GM18861 (cell line): ENCODE results near the gene PCCB.
A peak's percentile ranks its signal among the peaks of the same experiment; 100 is the strongest.
"Not testable (repeated sequence)": the region's sequence is repeated elsewhere in the genome, so short reads cannot be mapped to it uniquely, and the experiment has no call there.

Experiments
- ATAC-seq: cut with Tn5 transposase; IDR thresholded peaks from one replicate; pipeline ENCODE4 v1.9.1; 2021; ENCODE audit not compliant: unreplicated experiment

The PCCB gene

DNA sequence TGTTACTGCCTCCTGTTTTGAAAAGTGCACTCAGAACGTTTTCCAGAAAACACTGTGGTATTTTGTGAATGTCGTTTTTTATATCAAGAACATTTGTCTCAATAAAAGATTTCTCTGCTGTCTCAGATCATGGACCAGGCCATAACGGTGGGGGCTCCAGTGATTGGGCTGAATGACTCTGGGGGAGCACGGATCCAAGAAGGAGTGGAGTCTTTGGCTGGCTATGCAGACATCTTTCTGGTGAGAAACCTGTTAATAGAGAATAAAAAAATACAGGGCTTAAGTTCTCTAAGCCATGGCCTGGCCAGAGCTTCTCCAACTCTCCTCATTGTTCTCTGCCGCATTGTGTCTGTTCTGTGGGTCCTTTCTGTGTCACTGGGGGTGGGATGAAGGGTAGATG lies 11.7 kb downstream of the PCCB start:
- no peak for ATAC-seq

GRCh38 chr3:136262559-136262958 lies 12.4 kb downstream of the PCCB start:
- no peak for ATAC-seq

DNA sequence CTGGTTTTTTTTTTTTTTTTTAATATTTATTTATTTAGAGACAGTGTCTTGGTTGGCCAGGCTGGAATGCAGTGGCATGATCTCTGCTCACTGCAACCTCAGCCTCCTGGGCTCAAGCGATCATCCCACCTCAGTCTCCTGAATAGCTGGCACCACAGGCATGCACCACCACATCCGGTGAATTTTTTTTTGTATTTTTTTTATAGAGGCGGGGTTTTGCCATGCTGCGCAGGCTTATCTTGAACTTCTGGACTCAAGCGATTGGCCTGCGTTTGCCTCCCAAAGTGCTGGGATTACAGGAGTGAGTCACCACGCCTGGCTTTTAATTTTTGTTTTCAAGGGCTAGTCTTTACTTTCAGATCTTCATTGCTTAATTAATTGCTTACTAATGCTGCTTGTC lies 13.1 kb downstream of the PCCB start:
- no peak for ATAC-seq

DNA sequence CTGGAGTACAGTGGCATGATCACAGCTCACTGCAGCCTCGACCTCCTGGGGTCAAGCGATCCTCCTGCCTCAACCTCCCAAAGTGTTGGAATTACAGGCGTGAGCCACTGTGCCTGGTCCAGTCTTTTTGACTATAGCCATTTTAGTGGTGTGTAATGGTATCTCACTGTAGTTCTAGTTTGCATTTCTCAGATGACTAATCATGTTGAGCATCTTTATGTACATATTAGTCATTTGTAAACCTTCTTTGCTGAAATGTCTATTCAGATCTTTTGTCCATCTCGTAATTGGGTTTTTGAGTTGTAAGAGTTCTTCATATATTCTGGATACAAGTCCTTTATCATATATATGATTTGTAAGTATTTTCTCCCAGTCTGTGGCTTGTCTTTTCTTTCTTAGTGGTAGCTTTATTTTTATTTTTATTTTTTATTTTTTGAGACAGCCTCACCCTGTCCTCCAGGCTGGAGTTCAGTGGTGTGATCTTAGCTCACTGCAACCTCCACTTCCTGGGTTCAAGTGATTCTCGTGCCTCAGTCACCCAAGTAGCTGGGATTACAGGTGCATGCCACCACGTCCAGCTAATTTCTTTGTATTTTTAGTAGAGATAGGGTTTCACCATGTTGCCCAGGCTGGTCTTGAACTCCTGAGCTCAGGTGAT lies 16.5 kb downstream of the PCCB start:
- ATAC-seq = peak; percentile 80

- ATAC-seq = no peak
These were observed 17.1 kb downstream of the PCCB start for GRCh38 chr3:136267235-136267634.

- ATAC-seq = no peak
These were observed 20.0 kb downstream of the PCCB start for GRCh38 chr3:136270179-136270578.

DNA sequence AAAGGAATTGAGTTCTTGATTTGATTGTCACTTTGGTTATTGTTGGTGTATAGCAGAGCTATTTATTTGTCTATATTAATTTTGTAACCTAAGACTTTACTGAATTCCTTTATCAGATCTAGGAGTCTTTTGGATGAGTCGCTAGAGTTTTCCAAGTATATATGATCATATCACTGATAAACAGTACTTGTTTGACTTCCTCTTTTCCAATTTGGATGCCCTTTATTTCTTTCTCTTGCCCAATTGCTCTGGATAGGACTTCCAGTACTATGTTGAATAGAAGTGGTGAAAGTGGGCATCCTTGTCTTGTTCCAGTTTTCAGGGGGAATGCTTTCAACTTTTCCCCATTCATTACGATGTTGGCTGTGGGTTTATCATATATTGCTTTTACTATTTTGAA lies 21.5 kb downstream of the PCCB start:
- ATAC-seq = not testable (repeated sequence)

DNA sequence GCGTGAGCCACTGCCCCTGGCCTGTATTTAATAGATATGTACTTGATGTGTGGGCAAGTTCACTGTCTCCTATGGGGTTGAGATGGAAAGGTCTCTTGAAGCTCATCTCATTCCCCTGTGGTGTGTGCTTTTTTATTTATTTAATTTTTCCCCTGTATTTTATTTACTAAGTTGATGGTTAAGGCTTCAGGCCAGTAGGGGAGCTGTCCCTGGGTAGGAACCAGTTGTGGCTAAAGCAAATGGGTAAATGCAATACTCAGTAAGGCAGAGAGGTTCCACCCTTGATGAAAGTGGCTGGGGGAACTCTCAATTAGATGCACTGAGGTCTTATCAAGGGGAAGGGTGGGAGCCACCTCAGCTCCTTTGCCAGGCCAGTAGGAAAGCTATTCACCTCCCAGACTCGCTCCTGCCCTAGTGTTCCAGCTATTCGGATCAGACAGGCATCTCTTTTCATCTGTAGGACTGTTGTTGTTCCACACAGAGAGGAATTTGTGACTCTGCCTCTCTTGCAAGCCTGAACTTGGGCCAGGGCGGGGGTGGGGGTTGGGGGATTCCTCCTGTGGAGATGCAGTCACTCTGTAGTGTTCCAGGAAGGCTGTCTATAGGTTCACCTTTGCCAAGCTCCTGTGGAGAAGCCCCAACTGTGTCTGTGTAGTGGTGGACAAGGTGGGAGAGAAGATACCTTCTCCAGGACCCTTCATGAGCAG lies 26.1 kb downstream of the PCCB start:
- ATAC-seq = no peak

- ATAC-seq = no peak
These were observed 27.0 kb downstream of the PCCB start for GRCh38 chr3:136277115-136277514.

- ATAC-seq = no peak
These were observed 27.5 kb downstream of the PCCB start for GRCh38 chr3:136277634-136278033.

GRCh38 chr3:136279092-136279491 lies 29.0 kb downstream of the PCCB start:
- no peak for ATAC-seq

DNA sequence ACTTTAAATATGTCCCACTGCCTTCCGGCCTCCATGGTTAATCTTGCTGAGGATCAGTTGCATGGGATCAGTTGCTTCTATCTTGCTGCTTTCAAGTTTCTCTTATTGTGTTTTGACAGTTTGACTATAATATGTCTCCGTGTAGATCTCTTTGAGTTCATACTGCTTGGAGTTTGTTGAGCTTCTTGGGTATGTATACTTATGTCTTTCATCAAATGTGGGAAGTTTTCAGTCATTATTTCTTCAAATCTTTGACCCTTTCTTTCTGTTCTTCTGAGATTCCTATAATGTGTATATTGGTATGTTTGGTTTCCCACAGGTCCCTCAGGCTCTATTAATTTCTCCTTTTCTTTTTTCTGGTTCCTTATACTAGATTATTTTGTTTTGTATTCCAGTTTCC lies 30.8 kb downstream of the PCCB start:
- ATAC-seq = no peak

- no peak for ATAC-seq
These were observed 31.9 kb downstream of the PCCB start for GRCh38 chr3:136281966-136282520.

- ATAC-seq = no peak
These were observed 33.5 kb downstream of the PCCB start for GRCh38 chr3:136283627-136284026.

DNA sequence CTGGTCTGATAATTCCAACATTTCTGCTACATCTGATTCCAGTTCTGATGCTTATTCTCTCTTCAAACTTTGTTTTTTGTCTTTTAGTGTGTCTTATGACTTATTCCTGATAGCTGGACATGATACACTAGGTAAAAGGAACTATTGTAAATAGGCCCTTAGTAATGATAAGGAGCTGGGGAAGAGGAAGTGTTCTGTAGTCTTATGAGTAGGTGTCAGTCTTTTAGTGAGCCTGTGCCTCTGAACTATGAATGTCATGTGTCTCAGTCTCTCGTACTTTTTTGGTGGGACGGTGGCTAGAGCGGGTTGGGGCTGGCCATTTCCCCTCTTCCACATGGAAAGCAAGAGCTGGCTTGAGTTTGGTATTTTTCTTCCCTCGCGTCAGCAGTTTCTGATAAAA lies 41.2 kb downstream of the PCCB start:
- no peak for ATAC-seq

DNA sequence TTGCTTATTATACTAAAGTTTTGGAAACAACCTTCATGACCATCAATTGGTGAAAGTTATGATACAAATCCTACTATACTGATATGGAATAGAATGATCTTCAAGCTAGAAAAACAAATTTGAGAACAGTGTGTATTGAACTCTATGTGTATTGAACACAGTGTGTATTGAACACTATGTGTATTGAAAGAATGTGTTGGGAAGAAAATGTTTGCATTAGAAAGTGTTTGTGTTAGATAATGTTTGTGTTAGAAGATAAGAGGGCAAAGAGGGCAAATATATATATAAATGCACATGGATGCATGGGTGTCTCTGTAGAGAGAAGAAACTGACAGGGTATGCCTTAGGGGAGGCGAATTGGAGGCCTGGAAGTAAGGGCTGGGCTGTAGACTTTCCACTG lies 42.4 kb downstream of the PCCB start:
- ATAC-seq = no peak

DNA sequence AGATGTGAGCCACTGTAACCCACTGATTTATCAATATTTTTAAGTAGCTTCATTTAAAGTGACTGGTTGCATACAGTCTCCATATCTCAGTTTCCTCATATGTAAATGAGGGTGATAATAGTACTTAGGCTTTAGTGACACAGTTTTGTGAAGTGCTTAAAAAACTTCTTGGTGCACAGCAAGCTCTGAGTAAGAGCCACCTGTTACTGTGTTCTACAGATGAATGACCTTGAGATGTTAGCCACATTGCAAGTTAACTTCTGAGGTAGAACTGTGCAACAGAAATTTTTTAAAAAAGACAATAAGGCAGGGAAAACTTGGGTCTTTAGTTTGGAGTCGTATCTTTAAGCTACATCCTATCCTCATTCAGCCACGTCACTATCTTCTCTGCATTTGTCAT lies 43.1 kb downstream of the PCCB start:
- ATAC-seq = no peak

GRCh38 chr3:136294176-136294575 lies 44.0 kb downstream of the PCCB start:
- no peak for ATAC-seq

GRCh38 chr3:136296960-136297359 lies 46.8 kb downstream of the PCCB start:
- ATAC-seq = no peak

DNA sequence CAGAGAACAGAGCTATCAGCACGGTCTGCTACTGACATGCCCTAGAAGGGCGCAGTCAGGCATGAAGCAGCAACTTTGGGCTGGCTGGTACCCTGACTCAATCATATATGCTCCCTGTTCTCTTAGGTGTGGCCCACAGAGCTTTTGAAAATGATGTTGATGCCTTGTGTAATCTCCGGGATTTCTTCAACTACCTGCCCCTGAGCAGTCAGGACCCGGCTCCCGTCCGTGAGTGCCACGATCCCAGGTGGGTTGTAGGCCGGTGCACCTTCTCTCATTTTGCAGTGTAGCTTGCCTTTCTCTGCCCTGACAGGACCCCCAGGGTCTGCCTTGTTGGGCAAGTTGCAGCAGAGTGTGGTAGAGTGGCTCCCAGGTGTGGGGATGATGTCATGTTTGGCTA lies 47.7 kb downstream of the PCCB start:
- no peak for ATAC-seq

- no peak for ATAC-seq
These were observed 50.3 kb downstream of the PCCB start for GRCh38 chr3:136300444-136300843.

- ATAC-seq = peak; percentile 51
These were observed 55.7 kb downstream of the PCCB start for GRCh38 chr3:136305879-136306278.

DNA sequence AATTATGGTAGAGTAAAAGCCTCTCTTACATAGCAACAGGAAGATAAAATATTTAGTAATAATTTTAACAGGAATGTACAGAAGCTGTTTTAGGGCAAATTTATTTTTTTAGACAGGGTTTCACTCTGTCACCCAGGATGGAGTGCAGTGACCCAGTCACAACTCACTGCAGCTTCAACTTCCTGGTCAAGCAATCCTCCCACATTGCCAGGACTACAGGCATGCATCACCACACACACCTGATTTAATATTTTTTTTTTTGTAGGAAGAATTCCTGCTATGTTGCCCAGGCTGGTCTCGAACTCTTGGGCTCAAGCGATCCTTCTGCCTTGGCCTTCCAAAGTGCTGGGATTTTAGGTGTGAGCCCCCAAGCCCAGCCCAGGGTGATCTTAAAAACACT lies 61.1 kb downstream of the PCCB start:
- ATAC-seq = no peak
